WI38 (cell line): ENCODE results near the gene SF3B6.
"Not testable (repeated sequence)": the region's sequence is repeated elsewhere in the genome, so short reads cannot be mapped to it uniquely, and the experiment has no call there.

Experiments used
- H3K4me3 ChIP-seq: 2 replicates; pipeline ENCODE4 v1.5.1; 2011; ENCODE audit warnings: low read depth, mild to moderate bottlenecking, control low read depth, low read length
- TF ChIP-seq, protein P1 (sequence below): IDR thresholded peaks from 2 replicates; pipeline ENCODE4 v1.5.1; 2012; ENCODE audit warnings: low read depth, mild to moderate bottlenecking, control low read depth, low read length

SF3B6 gene

DNA sequence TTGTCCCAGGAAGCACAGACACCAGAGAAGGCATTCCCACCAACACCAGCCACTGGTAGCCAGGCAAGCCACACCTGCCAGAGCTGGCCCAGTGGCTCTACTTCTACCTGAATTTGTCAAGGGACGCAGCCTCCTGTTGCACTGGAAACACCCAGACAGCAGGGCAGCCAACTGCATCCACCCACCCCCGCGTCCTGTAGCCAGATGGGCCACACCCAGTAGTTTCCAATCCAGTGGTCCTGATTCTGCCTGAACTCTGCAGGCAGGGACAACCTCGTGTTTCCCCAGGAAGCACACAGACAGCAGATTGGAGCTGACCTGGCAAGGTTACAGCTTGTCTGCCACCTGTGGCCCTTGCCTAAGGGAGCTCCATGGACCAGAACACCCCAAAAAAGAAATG, 28.8 kb upstream of the SF3B6 start:
- TF ChIP-seq, protein P1, sequence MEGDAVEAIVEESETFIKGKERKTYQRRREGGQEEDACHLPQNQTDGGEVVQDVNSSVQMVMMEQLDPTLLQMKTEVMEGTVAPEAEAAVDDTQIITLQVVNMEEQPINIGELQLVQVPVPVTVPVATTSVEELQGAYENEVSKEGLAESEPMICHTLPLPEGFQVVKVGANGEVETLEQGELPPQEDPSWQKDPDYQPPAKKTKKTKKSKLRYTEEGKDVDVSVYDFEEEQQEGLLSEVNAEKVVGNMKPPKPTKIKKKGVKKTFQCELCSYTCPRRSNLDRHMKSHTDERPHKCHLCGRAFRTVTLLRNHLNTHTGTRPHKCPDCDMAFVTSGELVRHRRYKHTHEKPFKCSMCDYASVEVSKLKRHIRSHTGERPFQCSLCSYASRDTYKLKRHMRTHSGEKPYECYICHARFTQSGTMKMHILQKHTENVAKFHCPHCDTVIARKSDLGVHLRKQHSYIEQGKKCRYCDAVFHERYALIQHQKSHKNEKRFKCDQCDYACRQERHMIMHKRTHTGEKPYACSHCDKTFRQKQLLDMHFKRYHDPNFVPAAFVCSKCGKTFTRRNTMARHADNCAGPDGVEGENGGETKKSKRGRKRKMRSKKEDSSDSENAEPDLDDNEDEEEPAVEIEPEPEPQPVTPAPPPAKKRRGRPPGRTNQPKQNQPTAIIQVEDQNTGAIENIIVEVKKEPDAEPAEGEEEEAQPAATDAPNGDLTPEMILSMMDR: no peak
- no peak overlapping the region for H3K4me3 ChIP-seq

DNA sequence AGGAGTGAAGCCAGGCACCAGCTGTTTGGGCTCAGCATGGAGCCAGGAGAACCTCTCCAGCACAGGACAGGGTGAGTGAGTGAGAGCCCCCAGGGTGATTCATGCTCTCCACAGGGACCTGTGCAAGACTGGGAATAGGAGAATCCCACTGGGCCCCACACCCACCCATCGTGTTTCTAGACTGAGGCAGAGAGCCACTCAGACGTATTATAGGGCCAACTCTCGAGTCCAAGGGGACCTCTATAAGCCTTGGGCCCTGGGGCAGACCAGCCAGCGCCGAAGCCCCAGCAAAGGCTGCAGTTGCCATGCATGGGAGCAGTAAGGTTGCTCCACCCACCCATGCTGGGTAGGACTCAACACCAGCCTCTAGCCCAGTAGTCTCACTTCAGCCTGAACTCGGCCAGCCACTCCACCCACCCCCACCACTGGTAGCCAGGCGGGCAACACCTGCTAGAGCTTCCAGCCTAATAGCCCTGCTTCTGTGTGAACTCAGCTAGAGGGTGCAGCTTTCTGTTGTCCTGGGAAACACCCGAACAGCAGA, 28.1 kb upstream of the SF3B6 start:
- H3K4me3 ChIP-seq: no peak overlapping the region
- TF ChIP-seq, protein P1: no peak

- H3K4me3 ChIP-seq: no peak overlapping the region
- TF ChIP-seq, protein P1: no peak
These were observed 26.6 kb upstream of the SF3B6 start for GRCh38 chr2:24102677-24103076.

DNA sequence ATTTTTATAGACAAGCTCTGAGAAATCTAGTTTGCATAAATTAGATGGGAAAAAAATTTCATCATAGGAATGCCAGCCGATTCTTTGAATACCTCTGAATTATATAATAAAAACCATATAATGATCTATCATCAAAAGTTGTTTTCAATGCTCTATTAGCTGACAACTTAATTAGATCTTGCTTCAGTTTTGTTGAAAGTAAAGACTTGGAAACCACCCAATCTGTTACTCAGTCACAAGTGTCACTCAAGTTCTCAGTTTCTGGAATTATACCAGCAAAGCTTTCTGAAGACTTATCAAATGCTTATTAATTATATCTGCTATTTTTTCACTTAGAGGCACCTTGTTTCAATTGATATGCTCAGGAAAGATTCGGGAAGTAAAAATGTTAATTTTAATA, 25.9 kb upstream of the SF3B6 start:
- TF ChIP-seq, protein P1: no peak
- no peak overlapping the region for H3K4me3 ChIP-seq

DNA sequence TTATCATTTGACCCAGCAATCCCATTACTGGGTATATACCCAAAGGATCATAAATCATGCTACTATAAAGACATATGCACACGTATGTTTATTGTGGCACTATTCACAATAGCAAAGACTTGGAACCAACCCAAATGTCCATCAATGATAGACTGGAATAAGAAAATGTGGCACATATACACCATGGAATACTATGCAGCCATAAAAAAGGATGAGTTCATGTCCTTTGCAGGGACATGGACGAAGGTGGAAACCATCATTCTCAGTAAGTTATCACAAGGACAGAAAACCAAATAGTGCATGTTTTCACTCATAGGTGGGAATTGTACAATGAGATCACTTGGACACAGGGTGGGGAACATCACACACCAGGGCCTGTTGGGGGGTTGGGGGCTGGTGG, 24.6 kb upstream of the SF3B6 start:
- H3K4me3 ChIP-seq: not testable (repeated sequence)

DNA sequence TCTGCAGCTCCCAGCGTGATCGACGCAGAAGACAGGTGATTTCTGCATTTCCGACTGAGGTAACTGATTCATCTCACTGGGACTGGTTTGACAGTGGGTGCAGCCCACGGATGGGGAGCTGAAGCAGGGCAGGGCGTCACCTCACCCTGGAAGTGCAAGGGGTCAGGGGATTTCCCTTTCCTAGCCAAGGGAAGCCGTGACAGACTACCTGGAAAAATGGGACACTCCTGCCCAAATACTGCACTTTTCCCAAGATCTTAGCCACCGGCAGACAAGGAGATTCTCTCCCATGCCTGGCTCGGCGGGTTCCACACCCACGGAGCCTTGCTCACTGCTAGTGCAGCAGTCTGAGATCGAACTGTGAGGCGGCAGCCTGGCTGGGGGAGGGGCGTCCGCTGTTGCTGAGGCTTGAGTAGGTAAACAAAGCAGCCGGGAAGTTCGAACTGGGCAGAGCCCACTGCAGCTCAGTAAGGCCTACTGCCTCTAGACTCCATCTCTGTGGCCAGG, 19.1 kb upstream of the SF3B6 start:
- not testable (repeated sequence) for H3K4me3 ChIP-seq

GRCh38 chr2:24093270-24093669, 17.1 kb upstream of the SF3B6 start:
- not testable (repeated sequence) for H3K4me3 ChIP-seq

DNA sequence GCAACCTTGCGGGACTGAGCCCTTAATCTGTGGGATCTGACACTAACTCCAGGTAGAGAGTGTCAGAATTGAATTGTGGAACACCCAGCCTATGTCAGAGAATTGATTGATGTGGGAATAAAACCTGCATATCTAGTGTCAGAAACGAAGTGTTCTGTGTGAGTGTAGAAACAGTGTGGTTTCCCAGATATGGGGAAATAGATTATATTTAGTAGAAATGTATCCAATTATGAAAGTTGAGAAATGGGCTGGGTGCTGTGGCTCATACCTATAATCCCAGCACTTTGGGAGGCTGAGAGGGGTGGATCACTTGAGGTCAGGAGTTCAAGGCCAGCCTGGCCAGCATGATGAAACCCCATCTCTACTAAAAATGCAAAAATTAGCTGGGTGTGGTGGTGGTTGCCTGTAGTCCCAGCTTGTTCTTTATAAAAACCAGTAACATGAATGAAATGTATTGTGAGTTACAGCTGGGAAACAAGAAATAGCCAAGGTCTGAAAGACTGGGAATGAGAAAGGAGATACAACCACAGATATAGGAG, 12.8 kb upstream of the SF3B6 start:
- H3K4me3 ChIP-seq: no peak overlapping the region
- TF ChIP-seq, protein P1: no peak

DNA sequence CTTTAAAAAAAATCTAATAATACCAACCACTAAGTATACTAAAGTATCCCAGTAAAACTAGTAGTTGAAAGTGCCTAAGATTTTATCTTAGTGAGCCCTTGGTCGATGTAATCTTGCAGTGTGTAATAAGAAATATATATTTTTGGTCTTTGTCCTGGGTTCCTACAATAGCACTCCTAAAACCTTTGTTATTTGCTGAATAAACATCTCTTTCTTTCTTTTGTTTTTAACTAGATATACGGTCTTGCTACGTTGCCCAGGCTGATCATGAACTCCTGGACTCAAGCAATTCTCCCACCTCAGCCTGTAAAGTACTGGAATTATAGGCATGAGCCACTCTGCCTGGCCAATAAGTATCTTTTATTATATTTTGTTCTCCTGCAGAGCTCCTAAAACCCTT, 10.9 kb upstream of the SF3B6 start:
- TF ChIP-seq, protein P1: no peak
- H3K4me3 ChIP-seq: no peak overlapping the region
